TTC549 (cell line): Measurements from ENCODE around the gene NEURL1B.

Experiments
- FAIRE-seq: peaks from 2 replicates; lab custom pipeline; 2012; peaks lifted over from hg19 to GRCh38; lab: Jason Lieb, UNC

The NEURL1B gene

DNA sequence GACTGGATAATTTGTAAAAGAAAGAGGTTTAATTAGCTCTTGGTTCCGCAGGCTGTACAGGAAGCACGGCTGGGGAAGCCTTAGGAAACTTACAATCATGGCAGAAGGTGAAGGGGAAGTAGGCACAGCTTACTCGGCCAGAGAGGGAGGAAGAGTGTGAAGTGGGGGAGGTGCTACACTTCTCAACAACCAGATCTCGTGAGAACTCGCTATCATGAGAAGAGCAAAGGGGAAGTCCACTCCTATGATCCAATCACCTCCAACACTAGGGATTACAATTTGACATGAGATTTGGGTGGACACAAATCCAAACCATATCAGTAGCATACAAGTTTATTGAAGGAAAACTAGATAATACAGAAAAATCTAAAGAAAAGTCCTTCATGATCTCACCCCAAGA lies 39.9 kb downstream of the NEURL1B start:
- no peak for FAIRE-seq

DNA sequence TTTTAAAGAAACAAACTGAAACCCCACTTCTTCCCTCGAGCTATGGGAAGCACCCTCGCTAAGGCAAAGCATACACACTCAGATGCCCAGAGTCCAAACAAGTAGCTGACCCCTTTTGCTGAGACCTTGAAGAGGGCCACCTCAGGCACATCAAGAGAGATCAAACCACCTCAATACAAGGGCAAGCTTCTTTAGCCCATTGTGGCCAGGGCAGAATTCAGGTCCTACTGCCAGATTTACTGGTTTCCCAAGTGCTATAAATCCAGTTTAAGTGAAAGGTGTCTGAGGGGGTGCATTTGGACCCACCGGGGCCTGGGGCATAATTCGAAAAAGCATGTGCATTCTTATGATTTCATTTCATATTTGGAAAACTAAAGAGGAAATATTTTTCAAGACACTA lies 40.4 kb downstream of the NEURL1B start:
- FAIRE-seq, result no peak

DNA sequence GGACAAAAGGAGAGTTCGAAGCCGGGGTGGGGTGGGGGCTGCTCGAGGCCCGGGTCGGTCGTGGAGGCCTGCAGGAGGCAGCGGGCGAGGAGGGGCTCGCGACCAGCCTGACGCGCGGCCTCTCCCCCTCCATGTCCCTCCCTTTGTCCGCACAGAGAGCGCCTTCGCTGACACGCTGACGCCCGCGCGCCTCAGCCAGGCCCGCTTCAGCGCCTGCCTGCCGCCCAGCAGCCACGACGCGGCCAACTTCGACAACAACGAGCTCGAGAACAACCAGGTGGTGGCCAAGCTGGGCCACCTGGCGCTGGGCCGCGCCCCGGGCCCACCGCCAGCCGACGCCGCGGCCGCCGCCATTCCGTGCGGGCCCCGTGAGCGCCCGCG lies 42.2 kb downstream of the NEURL1B start:
- FAIRE-seq, result no peak

DNA sequence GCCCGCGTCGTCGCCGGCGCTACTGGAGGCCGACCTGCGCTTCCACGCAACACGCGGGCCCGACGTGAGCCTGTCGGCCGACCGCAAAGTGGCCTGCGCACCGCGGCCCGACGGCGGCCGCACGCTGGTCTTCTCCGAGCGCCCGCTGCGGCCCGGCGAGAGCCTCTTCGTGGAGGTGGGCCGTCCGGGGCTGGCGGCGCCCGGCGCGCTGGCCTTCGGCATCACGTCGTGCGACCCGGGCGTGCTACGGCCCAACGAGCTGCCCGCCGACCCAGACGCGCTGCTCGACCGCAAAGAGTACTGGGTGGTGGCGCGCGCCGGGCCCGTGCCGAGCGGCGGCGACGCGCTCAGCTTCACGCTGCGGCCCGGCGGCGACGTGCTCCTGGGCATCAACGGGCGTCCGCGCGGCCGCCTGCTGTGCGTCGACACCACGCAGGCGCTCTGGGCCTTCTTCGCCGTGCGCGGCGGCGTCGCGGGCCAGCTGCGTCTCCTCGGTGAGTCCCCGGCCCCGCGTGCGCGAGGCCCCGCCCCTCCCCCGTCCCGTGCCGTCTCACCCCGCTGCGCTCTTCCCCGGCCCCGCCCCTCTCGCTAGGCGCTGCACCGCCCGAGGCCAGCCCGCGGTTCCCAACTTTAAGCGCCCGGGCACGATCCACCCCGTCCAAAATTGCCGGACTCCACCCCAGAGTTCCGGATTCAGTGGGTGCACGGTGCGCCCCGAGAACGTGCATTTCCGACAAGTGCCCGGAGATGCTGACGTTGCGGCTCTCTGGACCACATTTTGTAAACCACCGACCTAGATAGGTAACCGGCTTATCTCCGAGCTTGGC lies 42.8 kb downstream of the NEURL1B start:
- no peak for FAIRE-seq

DNA sequence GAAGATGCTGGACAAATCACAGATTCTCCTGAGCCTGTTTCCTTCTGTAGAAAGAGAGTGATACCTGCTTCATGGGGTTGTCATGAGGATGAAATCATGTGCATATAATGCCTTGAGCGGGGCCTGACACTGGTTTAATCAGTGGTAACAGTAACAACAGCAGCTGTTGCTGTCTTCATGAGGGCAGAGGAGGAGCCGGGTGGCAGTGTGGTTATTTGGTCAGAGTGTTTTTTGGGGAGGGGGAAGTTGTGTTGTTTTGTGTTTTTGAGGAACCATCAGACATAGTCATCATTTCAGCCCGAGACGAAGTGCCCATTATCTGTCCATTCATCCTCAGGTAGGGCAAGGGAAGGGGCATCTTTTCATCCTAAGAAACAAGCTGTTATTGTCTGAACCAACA lies 44.0 kb downstream of the NEURL1B start:
- no peak for FAIRE-seq

DNA sequence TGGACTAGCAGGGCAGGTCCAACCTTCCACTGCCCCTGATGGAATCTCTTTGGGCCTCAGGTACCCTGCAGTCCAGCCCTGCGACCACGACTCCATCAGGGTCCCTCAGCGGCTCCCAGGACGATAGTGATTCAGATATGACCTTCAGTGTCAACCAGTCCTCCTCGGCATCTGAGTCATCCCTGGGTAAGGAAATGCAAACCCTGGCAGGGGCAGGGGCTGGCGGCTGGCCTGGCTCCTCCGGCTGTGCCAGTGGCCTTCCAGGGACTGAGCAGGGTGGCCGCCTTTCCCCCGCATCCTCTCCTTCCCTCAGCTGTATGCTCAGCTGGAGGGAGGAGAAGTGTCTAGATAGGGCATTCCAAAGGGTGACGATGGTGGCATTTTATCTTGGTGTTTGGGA lies 45.0 kb downstream of the NEURL1B start:
- no peak for FAIRE-seq

DNA sequence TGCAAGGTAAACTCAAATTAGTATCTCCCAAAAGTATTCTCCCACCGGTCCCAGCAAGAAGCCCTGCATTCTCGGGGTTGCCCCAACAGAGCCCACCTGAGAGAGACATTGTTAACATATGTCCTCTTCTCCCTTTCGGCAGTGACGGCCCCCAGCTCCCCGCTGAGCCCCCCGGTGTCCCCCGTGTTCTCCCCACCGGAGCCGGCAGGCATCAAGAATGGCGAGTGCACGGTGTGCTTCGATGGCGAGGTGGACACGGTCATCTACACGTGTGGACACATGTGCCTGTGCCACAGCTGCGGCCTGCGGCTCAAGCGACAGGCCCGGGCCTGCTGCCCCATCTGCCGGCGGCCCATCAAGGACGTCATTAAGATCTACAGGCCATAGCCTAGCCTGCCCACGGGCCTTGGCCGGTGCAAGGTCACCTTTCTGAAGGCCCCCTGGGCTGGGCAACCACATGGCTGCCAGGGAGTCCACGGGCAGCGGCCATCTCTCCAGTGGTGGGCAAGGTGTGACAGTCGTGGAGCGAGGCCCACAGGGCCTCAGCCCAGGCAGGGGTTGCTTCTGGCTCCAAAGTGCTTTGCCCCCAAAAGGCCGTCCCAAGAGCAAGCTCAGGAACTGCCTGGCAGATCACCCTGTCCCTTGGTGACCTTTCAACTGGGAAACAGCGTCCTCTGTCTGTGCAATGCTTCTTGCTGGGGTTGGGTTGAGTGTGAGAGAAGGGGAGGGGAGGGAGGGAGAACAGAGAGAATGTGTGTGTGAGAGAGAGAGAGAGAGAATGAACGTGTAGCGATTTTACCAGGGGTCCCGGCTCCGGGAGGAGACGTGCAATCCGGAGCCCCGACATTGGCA lies 45.7 kb downstream of the NEURL1B start:
- FAIRE-seq, result no peak

DNA sequence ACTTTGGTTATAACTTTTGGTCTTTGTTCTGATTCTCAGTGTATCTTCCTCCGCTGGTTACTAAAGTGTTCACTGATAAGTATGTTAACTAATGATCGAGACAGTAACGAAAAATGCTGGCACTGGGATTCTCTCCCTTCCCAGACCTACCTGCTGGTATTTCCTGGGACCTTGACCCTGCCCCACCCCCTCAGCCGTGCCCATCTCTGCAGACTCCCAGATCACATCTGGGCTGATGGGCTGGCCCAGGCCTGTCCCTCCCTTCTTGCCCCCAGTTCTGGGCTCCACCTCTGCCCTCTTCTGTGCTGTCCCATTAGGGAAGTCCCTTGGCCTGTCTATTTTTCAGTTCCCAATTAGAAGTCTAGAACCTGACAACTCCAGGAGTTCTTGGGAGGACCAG lies 46.9 kb downstream of the NEURL1B start:
- FAIRE-seq, result no peak

DNA sequence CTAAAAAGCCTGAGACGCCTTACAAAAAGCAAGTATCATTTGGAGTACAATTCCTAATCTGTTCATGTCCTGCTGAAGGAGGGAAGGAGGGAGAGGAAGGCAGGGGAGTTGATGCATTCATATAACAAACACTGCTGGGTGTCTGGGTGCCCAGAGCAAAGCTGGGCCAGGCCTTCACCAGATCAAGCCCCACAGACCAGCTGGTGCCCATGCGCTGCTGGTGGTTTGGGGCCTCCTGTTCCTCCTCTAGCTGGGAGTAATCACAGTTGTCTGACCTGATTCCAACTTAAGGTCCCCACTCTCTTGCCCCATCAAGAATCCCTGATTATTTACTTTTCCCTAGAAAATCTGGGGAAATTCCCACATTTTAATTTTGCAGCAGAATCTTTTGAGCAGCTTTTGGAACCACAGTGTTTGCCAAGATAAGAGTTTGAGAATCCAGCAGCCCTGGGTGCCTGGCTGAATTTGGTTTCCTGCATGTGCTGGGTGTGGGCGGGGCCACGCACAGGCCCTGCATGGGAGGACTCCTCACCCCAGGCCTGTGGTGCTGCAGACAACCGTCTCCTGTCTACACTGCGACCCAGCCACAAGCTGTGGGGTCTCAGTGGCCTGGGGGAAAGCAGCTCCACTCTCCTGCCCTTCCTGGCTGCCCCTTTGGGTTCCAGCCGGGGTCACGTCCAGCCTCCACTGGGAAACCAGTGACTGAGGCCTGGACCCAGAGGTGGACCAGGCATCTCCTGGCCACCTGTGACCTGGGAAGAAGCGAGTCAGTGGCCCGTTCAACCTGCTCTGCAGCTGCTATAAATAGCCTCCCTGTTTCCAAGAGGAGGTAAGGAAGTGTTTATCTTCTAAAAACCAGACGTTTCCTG lies 47.5 kb downstream of the NEURL1B start:
- no peak for FAIRE-seq

DNA sequence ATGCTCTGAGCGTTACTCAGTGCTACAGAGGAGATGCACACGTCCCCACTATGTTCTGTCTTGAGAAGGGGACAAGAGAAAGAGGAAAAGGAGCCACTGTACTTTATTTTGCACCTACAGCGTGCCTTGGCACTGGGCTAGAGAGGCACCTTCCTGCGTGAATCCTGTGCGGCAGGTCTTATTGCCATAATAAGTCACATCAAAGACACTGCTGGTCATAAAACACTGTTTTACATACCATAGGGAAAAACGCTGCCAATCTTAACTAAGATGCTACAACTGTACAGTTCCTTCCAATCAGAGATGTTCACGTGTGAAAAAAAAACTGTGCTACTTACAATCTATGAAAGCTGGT lies 48.1 kb downstream of the NEURL1B start:
- no peak for FAIRE-seq

DNA sequence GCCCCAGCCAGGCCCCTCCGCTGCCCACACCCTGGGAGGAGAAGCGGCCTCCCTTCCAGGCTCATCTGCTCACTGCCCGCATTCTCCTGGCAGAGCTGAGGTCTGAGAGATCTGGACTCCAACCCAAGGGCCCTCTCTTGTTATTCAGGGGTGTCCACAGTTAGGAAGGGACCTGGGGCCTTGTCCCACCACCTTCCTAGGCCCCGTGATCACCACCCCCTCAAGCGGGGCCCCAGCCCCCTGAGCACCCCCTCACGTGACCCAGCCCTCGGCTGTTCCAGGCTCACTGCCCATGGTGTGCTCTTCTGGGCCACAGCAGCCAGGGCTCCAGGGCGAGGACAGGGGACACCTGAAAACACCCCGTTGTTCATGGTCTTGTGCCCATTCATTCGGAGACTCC lies 48.7 kb downstream of the NEURL1B start:
- FAIRE-seq, result no peak

DNA sequence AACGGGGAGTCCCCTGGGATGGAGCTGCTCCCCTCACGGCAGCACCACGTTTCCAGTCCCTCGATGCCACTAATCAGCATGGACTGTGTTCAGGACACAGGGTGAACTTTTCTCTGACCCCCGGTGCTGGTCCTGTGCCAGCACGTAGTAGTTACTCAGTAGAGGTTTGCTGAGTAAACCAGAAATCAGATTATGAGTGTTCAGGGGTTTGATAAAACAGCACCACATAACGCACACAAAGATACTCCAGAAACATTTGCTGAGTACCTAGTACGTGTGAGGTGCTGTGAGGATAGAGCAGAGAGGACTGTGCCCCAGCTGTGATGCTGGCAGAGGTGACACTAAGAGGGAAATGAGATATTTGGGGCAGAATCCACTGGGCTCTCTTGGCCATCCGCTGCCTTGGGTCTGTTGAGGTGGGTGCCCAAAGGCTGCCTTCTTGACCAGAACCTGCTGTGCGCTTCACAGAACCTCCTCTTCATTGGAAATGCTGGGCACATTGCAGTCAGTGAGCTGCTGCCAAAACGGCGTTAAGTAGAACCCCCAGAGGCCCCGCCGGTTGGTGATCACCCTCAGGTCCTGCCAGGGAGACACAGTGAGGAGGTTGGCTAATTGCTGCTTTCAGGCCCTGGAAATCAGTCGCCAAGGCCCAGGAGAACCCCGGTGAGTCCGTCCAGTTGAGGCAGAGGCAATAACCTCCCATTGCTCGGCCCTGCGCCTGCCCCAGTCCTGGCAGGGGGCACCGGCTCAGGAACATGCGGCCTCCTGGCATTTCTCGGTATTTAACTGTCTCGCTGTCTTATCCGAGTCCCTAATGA lies 49.4 kb downstream of the NEURL1B start:
- FAIRE-seq, result no peak

DNA sequence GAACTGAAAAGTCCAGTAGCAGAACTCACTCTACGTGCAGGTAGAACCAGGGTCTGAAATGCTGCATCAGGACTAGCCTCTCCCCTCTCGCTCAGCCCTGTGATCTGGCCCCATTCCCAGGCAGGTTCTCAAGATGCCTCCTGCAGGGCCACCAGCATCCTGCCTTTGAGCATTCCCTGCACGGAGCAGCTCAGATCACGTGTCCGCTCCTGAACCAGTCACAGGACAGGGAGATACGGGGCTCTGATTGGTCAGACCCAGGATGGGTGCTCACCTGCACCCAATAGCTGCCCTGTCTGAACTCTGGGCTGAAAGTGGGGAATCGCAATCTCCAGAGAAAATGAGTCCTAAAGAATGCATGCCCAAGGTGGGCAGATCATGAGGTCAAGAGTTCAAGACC lies 50.8 kb downstream of the NEURL1B start:
- no peak for FAIRE-seq

DNA sequence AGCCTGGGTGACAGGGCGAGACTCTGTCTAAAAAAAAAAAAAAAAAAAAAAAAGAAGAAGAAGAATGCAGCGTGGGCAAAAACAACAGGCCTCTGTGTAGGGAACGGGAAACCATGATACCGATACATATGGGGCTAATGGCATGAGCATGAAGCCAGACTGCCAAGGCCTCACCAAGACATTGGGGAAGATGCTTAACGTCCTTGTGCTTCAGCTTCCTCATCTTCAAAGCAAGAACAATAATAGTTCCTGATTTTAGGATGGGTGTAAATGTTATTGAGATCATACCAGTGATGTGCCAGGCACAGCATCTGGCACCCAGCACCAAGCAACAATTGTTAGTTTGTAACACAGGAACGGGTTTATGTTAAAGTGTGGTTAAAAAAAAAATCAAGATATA lies 51.4 kb downstream of the NEURL1B start:
- no peak for FAIRE-seq

DNA sequence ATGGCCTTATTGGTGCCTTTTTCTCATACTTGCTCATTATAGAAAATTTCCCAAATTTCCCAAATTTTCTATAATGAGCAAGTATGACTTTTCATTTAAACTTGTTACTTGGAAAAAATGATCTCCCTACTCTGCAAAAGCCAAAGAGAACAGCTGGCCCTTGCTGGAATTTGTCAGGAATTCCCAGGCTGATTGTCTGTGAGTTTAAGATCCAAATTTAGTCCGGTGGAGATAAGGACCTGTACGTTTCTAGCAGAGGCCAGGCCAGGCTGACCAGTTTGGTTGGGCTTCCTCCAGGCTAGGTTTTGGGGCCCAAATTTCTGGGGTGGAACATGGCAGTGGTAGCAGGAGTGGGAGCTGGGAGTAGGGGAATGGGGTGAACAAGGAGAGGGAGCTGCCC lies 51.9 kb downstream of the NEURL1B start:
- no peak for FAIRE-seq

DNA sequence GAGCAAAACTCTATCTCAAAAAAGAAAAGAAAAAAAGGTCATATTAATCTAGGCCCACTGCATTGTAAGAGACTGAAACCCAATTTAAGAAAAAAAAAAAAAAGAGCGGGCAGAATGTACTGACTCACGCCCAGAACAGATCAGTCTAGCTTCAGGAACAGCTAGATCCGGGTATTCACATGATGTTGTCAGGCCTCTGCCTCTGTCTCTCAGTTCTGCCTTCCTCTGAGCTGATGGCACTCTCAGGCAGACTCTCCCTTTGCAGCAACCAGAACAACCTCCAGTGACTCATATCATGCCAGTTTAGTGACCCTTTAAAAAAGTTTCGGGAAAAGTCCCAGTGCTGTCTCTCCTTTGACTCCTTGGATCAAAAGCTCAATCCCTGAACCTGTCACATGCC lies 53.0 kb downstream of the NEURL1B start:
- no peak for FAIRE-seq

DNA sequence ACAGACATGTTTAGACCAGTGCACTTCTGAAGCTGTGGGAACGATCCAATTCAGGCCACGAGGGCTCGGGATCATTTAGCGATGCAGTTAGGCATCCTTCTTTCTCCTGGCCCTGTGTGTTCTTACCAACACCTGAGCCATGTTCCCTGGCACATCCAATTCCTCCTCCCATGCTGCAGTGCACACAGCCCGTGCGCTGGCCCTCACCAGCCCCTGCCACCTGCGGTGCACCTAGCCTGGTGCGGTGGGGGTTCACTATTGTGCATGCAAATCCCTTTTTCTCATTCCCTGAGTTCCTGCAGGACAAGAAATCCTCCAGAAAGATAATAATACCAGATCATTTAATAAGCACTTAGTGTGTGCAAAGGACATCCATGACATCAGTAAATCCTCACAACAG lies 53.5 kb downstream of the NEURL1B start:
- no peak for FAIRE-seq

DNA sequence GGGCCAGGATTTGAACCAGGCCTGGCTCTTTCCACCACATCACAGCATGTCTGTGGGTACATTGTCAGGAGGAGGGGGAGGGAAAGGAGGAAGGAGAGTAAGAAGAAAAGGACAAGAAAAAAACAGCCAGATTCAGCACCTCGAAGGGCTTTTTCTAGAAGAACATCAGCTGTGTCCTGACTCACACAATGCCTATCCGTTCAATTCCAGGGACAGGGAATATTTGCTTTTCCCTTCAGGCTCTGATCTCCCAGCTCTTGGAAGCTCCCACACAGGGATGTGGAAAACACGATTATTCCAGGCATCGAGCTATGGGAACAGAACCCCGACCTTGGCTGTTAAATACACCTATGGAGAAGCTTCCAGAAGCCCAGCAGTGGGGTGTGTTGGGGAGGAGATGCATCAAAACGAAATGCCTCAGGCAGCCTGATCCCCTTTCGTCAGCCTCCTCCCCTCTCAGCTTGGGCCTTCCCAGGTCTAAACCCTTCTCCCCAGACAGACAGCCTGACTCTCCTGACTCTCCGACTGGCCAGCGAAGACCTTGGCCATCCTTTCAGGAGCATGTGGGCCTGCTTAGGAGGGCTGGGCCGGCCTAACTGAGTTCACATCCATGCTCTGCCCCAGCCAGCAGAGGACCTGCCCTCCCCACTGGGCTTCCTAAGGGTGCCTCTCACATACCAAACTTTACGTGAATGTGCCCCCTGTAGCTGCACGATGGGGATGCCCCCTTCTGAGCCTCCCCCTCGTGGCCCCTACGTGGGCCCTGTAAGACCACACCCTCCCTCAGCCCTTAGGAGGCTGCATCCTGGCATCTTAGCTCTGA lies 54.4 kb downstream of the NEURL1B start:
- no peak for FAIRE-seq

DNA sequence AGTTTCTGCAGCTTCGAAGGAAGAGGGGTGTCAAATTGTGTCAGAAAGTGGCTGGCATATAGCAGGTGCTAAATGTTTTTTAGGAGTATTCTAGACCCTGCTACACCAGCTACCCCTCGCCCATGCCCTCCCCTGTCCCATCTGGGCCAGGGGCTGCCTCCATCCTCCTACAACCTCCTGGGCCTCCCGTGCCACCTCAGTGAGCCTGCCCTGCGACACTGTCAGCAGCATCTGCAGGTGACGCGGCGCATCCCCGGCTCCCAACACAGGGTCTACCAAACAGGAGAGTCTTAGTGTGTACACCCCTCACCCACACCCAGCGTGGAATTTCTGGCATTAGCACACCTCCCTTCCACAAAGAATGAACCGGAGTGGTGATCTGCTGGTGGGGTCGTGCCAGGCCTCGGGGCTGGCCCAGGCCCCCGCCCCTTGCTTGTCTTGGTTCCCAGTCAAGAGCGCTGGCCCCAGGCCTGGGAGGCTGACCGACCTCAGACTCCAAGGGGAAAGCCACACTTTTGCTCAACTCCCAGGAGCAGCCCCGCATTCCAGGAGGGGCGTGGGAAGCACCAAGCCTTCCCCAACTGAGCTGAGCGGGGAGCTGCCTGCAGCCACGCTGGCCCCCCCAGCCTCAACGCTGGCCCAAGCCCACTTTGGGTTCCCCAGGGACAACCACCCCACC lies 55.2 kb downstream of the NEURL1B start:
- no peak for FAIRE-seq
